OCI-LY3 (cell line): ENCODE results near the gene CPSF7.

Experiments used
- EZH2phosphoT487 ChIP-seq: fragments of 200-600 bp; shearing (Covaris generic); IDR thresholded peaks from 2 replicates; pipeline ENCODE4 v1.6.1; 2018; ENCODE audit warnings: antibody characterized with exemption, mixed run types, low read depth
- TF ChIP-seq, protein P1 (sequence below): fragments of 200-600, 300-600 bp; sonication (generic); IDR thresholded peaks from 2 replicates; pipeline ENCODE4 v1.5.1; 2014; ENCODE audit warnings: antibody characterized with exemption, low read length, low read depth

DNA sequence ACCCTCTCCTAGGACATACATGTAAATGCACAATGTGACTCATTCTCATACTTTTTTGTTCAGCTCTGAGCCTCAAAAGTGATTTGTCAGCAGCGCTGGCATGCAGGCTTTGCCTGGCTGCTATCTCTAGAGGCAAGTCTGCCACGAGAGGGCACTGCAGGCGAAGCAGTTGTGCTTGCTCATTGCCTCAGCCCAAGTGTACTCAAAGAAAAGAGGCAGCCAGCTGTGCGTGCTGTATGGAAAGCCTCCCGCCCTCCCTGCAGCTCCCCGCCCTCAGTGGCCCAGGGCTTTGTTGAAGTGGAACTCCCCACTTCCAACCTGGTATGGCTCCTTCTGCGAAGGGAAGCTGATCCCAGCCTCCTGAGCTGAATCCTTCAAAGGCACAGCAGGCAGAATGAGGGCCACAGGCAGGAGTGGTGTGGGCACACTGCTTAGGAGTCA lies 16.5 kb upstream of the CPSF7 start:
- TF ChIP-seq, protein P1, sequence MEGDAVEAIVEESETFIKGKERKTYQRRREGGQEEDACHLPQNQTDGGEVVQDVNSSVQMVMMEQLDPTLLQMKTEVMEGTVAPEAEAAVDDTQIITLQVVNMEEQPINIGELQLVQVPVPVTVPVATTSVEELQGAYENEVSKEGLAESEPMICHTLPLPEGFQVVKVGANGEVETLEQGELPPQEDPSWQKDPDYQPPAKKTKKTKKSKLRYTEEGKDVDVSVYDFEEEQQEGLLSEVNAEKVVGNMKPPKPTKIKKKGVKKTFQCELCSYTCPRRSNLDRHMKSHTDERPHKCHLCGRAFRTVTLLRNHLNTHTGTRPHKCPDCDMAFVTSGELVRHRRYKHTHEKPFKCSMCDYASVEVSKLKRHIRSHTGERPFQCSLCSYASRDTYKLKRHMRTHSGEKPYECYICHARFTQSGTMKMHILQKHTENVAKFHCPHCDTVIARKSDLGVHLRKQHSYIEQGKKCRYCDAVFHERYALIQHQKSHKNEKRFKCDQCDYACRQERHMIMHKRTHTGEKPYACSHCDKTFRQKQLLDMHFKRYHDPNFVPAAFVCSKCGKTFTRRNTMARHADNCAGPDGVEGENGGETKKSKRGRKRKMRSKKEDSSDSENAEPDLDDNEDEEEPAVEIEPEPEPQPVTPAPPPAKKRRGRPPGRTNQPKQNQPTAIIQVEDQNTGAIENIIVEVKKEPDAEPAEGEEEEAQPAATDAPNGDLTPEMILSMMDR: peak; percentile 93
- no peak for TF ChIP-seq EZH2phosphoT487
